NB4 (cell line): ENCODE results near the gene DRG2.

Source experiments
- POLR2A ChIP-seq: IDR thresholded peaks from 2 replicates; pipeline ENCODE4 v1.6.1; 2011; ENCODE audit warnings: mild to moderate bottlenecking; ENCODE audit not compliant: insufficient read length; ENCODE audit errors: extremely low read depth
- TF ChIP-seq, protein P1 (sequence below): IDR thresholded peaks from one replicate; pipeline ENCODE4 v1.5.1; 2012; ENCODE audit warnings: low read depth, low read length
- TF ChIP-seq, protein P2 (sequence below): IDR thresholded peaks from 2 replicates; pipeline ENCODE4 v1.6.1; 2011; ENCODE audit warnings: low read depth, low read length

DNA sequence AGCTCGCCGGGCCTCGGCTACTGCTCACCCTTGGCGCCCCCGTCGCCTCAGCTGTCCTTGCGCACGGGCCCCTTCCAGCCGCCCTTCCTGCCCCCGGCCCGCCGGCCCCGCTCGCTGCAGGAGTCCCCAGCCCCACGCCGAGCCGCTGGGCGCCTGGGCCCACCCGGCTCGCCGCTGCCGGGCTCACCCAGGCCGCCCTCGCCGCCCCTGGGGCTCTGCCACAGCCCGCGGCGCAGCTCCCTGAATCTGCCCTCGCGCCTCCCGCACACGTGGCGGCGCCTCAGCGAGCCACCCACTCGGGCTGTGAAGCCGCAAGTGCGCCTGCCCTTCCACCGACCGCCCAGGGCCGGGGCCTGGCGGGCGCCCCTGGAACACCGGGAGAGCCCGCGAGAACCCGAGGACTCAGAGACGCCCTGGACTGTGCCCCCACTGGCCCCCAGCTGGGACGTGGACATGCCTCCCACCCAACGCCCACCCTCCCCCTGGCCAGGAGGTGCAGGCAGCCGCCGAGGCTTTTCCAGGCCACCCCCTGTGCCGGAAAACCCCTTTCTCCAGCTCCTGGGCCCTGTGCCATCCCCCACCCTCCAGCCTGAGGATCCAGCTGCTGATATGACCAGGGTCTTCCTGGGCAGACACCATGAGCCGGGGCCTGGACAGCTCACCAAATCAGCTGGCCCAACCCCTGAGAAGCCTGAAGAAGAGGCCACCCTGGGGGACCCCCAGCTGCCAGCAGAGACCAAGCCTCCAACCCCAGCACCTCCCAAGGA lies 33.6 kb downstream of the DRG2 start:
- TF ChIP-seq, protein P1, sequence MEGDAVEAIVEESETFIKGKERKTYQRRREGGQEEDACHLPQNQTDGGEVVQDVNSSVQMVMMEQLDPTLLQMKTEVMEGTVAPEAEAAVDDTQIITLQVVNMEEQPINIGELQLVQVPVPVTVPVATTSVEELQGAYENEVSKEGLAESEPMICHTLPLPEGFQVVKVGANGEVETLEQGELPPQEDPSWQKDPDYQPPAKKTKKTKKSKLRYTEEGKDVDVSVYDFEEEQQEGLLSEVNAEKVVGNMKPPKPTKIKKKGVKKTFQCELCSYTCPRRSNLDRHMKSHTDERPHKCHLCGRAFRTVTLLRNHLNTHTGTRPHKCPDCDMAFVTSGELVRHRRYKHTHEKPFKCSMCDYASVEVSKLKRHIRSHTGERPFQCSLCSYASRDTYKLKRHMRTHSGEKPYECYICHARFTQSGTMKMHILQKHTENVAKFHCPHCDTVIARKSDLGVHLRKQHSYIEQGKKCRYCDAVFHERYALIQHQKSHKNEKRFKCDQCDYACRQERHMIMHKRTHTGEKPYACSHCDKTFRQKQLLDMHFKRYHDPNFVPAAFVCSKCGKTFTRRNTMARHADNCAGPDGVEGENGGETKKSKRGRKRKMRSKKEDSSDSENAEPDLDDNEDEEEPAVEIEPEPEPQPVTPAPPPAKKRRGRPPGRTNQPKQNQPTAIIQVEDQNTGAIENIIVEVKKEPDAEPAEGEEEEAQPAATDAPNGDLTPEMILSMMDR: no peak
- TF ChIP-seq POLR2A: no peak
- TF ChIP-seq, protein P2, sequence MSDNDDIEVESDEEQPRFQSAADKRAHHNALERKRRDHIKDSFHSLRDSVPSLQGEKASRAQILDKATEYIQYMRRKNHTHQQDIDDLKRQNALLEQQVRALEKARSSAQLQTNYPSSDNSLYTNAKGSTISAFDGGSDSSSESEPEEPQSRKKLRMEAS: no peak
